Kidney epithelial cell (primary cell): ENCODE measurements around the gene ZBTB7B. TPM values are rescaled to one million over a fixed set of nuclear protein-coding genes. Genes with fewer than 3 reads are reported as not detected.
A peak's percentile ranks its signal among the peaks of the same experiment; 100 is the strongest.

Source experiments
- DNase-seq: peaks from one replicate; pipeline ENCODE4 v3.0.0-alpha.2; 2010; ENCODE audit warnings: low read depth
- H3K27me3 ChIP-seq: 2 replicates; pipeline ENCODE4 v1.6.0; 2011; ENCODE audit warnings: low read length; ENCODE audit not compliant: control insufficient read depth, insufficient read depth
- H3K36me3 ChIP-seq: 2 replicates; pipeline ENCODE4 v1.5.1; 2011; ENCODE audit warnings: low read length; ENCODE audit not compliant: control insufficient read depth, insufficient read depth
- H3K4me3 ChIP-seq: 2 replicates; pipeline ENCODE4 v1.5.1; 2011; ENCODE audit warnings: low read depth, mild to moderate bottlenecking, control low read depth, low read length
- total RNA-seq: library from RNA; depleted of rRNA; stranded (reverse); fragments of >200 nt; gene quantifications from 2 replicates; pipeline ENCODE4 v1.2.3, GENCODE V29; 2015
- TF ChIP-seq, protein P1 (sequence below): IDR thresholded peaks from 2 replicates; pipeline ENCODE4 v1.5.1; 2011; ENCODE audit warnings: mild to moderate bottlenecking, moderate library complexity, low read length, control low read depth, inconsistent platforms; ENCODE audit not compliant: insufficient read depth, poor library complexity, severe bottlenecking

ZBTB7B gene
- total RNA-seq, 1 donor from 2014 or later: 28.0 TPM

DNA sequence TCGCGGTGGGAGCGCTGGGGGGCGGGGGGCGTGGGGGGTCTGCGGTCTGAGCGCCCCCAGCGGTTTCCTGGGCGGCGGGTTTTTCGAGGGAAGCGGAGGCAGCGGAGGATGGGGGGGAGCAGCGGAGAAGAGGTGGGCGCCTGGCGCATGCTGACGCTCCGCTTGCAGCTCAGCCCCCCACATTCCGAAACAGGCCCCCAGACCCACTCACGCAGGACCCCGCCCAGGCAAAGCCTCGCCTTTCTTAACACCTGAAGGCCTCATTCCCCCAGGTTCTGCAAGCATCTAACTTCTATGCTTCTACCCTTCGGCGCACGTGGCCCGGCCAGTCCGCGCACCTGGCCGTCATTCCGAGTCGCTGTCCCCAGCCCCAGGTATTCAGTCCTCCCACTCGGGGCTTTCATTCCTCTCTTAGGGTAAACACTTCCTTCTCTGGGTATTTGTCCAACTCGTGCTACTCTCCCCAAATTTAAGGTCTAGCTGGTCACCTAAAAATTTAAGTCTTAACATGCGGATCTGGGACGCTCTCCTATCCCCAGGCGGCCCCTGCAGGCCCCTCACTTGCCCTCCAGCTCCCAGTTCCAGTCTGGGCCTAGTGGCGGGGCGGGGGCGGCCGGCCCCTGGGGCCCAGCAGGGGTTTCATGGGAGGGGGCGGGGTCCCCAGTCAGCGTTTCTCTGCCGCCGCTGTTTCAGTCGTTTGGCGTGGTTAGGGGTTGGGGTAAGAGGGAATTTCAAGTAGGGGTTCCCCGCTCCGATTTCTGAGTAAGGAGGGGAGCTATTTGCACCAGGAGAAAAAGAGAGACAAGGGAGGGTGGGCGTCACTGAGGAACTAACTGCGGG is 2.8 kb upstream of the ZBTB7B start:
- TF ChIP-seq, protein P1, sequence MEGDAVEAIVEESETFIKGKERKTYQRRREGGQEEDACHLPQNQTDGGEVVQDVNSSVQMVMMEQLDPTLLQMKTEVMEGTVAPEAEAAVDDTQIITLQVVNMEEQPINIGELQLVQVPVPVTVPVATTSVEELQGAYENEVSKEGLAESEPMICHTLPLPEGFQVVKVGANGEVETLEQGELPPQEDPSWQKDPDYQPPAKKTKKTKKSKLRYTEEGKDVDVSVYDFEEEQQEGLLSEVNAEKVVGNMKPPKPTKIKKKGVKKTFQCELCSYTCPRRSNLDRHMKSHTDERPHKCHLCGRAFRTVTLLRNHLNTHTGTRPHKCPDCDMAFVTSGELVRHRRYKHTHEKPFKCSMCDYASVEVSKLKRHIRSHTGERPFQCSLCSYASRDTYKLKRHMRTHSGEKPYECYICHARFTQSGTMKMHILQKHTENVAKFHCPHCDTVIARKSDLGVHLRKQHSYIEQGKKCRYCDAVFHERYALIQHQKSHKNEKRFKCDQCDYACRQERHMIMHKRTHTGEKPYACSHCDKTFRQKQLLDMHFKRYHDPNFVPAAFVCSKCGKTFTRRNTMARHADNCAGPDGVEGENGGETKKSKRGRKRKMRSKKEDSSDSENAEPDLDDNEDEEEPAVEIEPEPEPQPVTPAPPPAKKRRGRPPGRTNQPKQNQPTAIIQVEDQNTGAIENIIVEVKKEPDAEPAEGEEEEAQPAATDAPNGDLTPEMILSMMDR: no peak
- Histone ChIP-seq H3K27me3 (no peaks in the 10 kb centered on the region), H3K36me3 (no peaks in the 10 kb centered on the region), H3K4me3 (peak overlapping the region; percentile 94)
- no peak for DNase-seq

DNA sequence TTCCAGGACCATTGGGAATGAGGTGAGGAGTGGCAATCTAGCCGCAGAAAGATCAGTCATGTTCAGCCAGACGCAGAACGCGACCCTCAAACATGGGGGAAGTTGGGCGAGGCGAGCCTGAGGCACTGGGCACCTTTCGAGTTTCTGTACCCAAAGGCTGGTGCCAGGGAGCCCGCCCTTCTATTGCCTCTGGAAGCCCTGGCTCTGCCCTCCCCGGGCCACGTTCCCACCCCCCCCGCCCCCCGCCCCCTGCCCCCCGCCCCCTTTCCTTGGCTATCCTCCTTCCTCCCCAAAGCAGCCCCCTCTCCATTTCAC is 2.2 kb upstream of the ZBTB7B start:
- no peak for DNase-seq
- H3K36me3 ChIP-seq: no peaks in the 10 kb centered on the region
- peak overlapping the region; percentile 94 for H3K4me3 ChIP-seq
- TF ChIP-seq, protein P1: no peak
- no peaks in the 10 kb centered on the region for H3K27me3 ChIP-seq

DNA sequence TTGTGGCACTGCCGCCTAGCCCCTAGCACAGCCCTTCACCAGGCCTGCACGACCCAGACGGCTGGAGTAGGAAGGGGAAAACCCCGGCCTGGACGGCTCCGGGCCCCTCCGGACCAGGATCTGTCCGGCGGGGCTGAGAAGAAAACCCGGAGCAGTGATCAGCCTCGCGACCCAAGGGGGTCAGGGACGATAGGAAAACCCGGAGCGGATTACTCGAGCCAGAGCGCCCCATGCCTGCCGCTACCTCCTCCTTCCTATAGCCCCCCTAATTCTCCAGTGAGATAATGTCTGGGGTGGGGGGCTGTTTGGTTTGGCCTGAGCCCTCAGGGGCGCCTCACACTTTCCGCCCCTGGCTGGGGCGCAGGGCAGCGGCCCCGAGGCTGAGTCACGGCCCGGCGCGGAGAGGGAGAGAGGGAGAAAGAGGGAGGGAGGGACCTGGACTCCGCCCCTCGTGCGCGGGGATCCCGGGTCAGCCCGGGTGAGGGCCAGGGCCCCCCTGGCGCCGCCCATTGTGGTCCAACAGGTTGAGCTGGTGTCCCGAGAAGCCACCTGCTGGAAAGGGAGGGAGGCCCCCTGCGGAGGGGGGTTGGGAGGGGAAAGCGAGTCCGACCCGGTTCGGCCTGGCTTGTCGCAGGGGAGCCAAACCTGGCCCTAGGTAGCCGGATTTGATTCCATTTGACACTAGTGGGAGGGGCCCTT is 1.7 kb upstream of the ZBTB7B start:
- TF ChIP-seq, protein P1: peak; percentile 1

DNA sequence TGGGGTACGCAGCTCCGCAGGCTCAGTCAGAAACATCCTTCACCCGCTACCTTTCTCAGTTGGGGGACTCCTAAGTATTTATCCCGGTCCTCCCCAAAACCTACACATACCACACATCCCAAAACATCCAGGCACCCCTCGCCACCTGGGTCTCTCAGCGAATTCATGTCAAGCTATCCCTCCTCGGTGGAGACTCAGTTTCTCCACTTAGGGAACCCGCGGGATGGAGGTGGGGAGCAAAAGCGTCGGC is 1.3 kb upstream of the ZBTB7B start:
- TF ChIP-seq, protein P1: no peak
- H3K4me3 ChIP-seq: peak overlapping the region; percentile 94
- no peaks in the 10 kb centered on the region for H3K27me3 ChIP-seq
- no peak for DNase-seq
- no peaks in the 10 kb centered on the region for H3K36me3 ChIP-seq

More for the DNA sequence above, 1.7 kb upstream of the ZBTB7B start:
- no peaks in the 10 kb centered on the region for H3K36me3 ChIP-seq
- H3K4me3 ChIP-seq: peak overlapping the region; percentile 94
- no peaks in the 10 kb centered on the region for H3K27me3 ChIP-seq
- no peak for DNase-seq

DNA sequence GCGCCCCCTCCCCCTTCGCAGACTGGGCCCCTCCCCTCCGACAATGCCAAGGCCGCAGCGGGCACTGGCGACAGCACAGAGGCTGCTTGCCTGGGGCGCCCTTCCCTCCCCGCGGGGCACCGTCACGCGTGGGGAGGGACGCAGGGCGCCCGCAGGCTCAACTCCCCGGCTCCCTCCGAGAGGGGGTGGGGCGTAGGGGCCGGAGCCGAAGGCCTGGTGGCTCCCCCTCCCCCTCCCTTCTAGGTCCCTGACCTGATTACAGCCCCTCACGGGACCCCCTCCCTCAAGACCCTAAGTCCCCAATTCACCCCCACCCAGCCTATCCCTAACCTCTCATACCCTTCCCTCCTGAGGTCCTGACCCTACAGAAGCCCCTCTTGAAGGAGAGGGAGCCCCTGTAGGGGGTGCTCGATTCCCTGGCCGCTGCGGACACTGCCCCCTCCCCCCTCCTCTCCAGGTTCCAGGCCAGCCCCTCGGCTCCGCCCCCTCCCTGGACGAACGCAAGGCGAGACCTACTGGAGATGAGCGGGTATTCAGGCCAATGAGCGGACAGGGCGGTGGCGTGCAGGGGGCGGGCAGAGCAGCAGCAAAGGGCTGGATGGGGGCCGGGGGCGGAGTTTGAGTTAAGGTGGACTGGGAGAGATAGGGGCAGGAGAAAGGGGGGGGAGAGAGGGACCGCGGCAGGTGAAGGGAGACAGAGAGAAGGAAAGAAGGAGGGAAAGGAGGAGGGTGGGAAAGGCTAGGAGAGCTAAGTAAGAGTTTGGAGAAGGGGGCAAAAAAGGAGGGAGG is 733 bp upstream of the ZBTB7B start:
- peak; percentile 94 for DNase-seq
- TF ChIP-seq, protein P1: peak; percentile 76

More for the DNA sequence above, 733 bp upstream of the ZBTB7B start:
- no peaks in the 10 kb centered on the region for H3K36me3 ChIP-seq
- H3K27me3 ChIP-seq: no peaks in the 10 kb centered on the region
- peak overlapping the region; percentile 94 for H3K4me3 ChIP-seq
